Mesenchymal stem cell (in vitro differentiated cells and primary cell): ENCODE measurements around the gene ROBO3. TPM values are rescaled to one million over a fixed set of nuclear protein-coding genes. Genes with fewer than 3 reads are reported as not detected.

Experiments
- DNase-seq: peaks from one replicate; pipeline ENCODE4 v3.0.0-alpha.2; 2013
- H2AFZ ChIP-seq: one replicate; pipeline ENCODE4 v1.6.1; 2013; ENCODE audit warnings: low read depth, mild to moderate bottlenecking, control low read depth, inconsistent platforms, low read length, moderate library complexity
- H2AK5ac ChIP-seq: 2 replicates; pipeline ENCODE4 v1.6.1; 2013; ENCODE audit warnings: low read length, moderate library complexity, mild to moderate bottlenecking, inconsistent platforms; ENCODE audit not compliant: severe bottlenecking
- H2BK120ac ChIP-seq: one replicate; pipeline ENCODE4 v1.6.1; 2013; ENCODE audit warnings: low read depth, mild to moderate bottlenecking, inconsistent platforms, low read length, moderate library complexity
- H2BK12ac ChIP-seq, 2 experiments: one replicate each; pipeline ENCODE4 v1.6.1; 2013; ENCODE audit warnings: inconsistent platforms in 2 of 2, low read length in 2 of 2, mild to moderate bottlenecking in 2 of 2, moderate library complexity in 2 of 2, control low read depth in 1 of 2
- H2BK15ac ChIP-seq: one replicate; pipeline ENCODE4 v1.6.1; 2013; ENCODE audit warnings: mild to moderate bottlenecking, low read depth, inconsistent platforms; ENCODE audit not compliant: poor library complexity, severe bottlenecking
- H2BK5ac ChIP-seq: 2 replicates; pipeline ENCODE4 v1.6.1; 2013; ENCODE audit warnings: low read depth, mild to moderate bottlenecking, low read length, control low read depth, inconsistent platforms; ENCODE audit not compliant: poor library complexity, severe bottlenecking
- H3K14ac ChIP-seq, 2 experiments: one replicate each; pipeline ENCODE4 v1.6.1; 2013; ENCODE audit warnings: inconsistent platforms in 2 of 2, low read length in 2 of 2, control low read depth in 1 of 2, mild to moderate bottlenecking in 1 of 2, moderate library complexity in 1 of 2
- H3K18ac ChIP-seq, 2 experiments: one replicate each; pipeline ENCODE4 v1.6.1; 2013; ENCODE audit warnings: inconsistent platforms in 2 of 2, low read length in 2 of 2, control low read depth in 1 of 2, low read depth in 1 of 2, mild to moderate bottlenecking in 1 of 2
- H3K23ac ChIP-seq, 2 experiments: one replicate each; pipeline ENCODE4 v1.6.1; 2013; ENCODE audit warnings: inconsistent platforms in 2 of 2, low read length in 2 of 2, mild to moderate bottlenecking in 2 of 2, moderate library complexity in 2 of 2, control low read depth in 1 of 2
- H3K27ac ChIP-seq: 2 replicates; pipeline ENCODE4 v1.5.1; 2013; ENCODE audit warnings: mild to moderate bottlenecking, moderate library complexity, low read length, control low read depth, inconsistent platforms; ENCODE audit not compliant: poor library complexity, severe bottlenecking
- H3K27me3 ChIP-seq, 2 experiments: 2 replicates each; pipeline versions ENCODE4 v1.6.1 to v1.7.0; 2013; ENCODE audit warnings: low read length in 2 of 2, mild to moderate bottlenecking in 2 of 2, moderate library complexity in 2 of 2, control low read depth in 1 of 2, inconsistent platforms in 1 of 2; ENCODE audit not compliant: control insufficient read depth in 1 of 2, insufficient read depth in 1 of 2
- H3K36me3 ChIP-seq, 2 experiments: 2 replicates each; pipeline versions ENCODE4 v1.6.1 to v1.7.0; 2013; ENCODE audit warnings: low read length in 2 of 2, control low read depth in 1 of 2, inconsistent platforms in 1 of 2, low read depth in 1 of 2, mild to moderate bottlenecking in 1 of 2; ENCODE audit not compliant: insufficient read depth in 2 of 2, control insufficient read depth in 1 of 2
- H3K4ac ChIP-seq, 2 experiments: one replicate each; pipeline ENCODE4 v1.6.1; 2013; ENCODE audit warnings: inconsistent platforms in 2 of 2, low read length in 2 of 2, mild to moderate bottlenecking in 2 of 2, moderate library complexity in 2 of 2, control low read depth in 1 of 2, low read depth in 1 of 2
- H3K4me1 ChIP-seq: 2 replicates; pipeline ENCODE4 v1.6.1; 2013; ENCODE audit warnings: low read depth, low read length, control low read depth; ENCODE audit not compliant: control insufficient read depth, insufficient read depth
- H3K4me2 ChIP-seq: 2 replicates; pipeline ENCODE4 v1.6.1; 2013; ENCODE audit warnings: low read length, mild to moderate bottlenecking, inconsistent platforms; ENCODE audit not compliant: poor library complexity, severe bottlenecking
- H3K4me3 ChIP-seq, 2 experiments: 2 replicates each; pipeline versions ENCODE4 v1.5.1 to v1.7.0; 2013; ENCODE audit warnings: low read length in 2 of 2, mild to moderate bottlenecking in 2 of 2, control low read depth in 1 of 2, low read depth in 1 of 2; ENCODE audit not compliant: insufficient read depth in 1 of 2
- H3K79me1 ChIP-seq: replicated peaks from 2 replicates; pipeline ENCODE4 v1.6.1; 2013; ENCODE audit warnings: mild to moderate bottlenecking, control low read depth, low read length, inconsistent platforms; ENCODE audit not compliant: poor library complexity, severe bottlenecking
- H3K9ac ChIP-seq: 2 replicates; pipeline ENCODE4 v1.7.0; 2013; ENCODE audit warnings: mild to moderate bottlenecking, low read length, moderate library complexity
- H3K9me3 ChIP-seq: 2 replicates; pipeline ENCODE4 v1.7.0; 2013; ENCODE audit warnings: mild to moderate bottlenecking, low read length; ENCODE audit not compliant: control insufficient read depth
- H4K8ac ChIP-seq: one replicate; pipeline ENCODE4 v1.6.1; 2013; ENCODE audit warnings: inconsistent platforms, mild to moderate bottlenecking, low read length, moderate library complexity
- H4K91ac ChIP-seq: one replicate; pipeline ENCODE4 v1.6.1; 2013; ENCODE audit warnings: mild to moderate bottlenecking, low read length, inconsistent platforms
- WGBS: methylation state at CpG from one replicate; pipeline ENCODE4 v1.1.7; 2013; ENCODE audit warnings: mixed read lengths; 5-methylcytosine and 5-hydroxymethylcytosine counted together
- polyA plus RNA-seq, 2 experiments: library from polyadenylated mRNA; stranded (reverse); fragments of 200-250 nt; gene quantifications; one replicate each; pipeline ENCODE4 v1.2.3, GENCODE V29; 2013

Gene ROBO3, protein sequence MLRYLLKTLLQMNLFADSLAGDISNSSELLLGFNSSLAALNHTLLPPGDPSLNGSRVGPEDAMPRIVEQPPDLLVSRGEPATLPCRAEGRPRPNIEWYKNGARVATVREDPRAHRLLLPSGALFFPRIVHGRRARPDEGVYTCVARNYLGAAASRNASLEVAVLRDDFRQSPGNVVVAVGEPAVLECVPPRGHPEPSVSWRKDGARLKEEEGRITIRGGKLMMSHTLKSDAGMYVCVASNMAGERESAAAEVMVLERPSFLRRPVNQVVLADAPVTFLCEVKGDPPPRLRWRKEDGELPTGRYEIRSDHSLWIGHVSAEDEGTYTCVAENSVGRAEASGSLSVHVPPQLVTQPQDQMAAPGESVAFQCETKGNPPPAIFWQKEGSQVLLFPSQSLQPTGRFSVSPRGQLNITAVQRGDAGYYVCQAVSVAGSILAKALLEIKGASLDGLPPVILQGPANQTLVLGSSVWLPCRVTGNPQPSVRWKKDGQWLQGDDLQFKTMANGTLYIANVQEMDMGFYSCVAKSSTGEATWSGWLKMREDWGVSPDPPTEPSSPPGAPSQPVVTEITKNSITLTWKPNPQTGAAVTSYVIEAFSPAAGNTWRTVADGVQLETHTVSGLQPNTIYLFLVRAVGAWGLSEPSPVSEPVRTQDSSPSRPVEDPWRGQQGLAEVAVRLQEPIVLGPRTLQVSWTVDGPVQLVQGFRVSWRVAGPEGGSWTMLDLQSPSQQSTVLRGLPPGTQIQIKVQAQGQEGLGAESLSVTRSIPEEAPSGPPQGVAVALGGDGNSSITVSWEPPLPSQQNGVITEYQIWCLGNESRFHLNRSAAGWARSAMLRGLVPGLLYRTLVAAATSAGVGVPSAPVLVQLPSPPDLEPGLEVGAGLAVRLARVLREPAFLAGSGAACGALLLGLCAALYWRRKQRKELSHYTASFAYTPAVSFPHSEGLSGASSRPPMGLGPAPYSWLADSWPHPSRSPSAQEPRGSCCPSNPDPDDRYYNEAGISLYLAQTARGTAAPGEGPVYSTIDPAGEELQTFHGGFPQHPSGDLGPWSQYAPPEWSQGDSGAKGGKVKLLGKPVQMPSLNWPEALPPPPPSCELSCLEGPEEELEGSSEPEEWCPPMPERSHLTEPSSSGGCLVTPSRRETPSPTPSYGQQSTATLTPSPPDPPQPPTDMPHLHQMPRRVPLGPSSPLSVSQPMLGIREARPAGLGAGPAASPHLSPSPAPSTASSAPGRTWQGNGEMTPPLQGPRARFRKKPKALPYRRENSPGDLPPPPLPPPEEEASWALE (N-terminal part only)
- 14.9 TPM for polyA plus RNA-seq (2013, experiment 1 of 2)
- polyA plus RNA-seq (2013, experiment 2 of 2): 14.9 TPM

DNA sequence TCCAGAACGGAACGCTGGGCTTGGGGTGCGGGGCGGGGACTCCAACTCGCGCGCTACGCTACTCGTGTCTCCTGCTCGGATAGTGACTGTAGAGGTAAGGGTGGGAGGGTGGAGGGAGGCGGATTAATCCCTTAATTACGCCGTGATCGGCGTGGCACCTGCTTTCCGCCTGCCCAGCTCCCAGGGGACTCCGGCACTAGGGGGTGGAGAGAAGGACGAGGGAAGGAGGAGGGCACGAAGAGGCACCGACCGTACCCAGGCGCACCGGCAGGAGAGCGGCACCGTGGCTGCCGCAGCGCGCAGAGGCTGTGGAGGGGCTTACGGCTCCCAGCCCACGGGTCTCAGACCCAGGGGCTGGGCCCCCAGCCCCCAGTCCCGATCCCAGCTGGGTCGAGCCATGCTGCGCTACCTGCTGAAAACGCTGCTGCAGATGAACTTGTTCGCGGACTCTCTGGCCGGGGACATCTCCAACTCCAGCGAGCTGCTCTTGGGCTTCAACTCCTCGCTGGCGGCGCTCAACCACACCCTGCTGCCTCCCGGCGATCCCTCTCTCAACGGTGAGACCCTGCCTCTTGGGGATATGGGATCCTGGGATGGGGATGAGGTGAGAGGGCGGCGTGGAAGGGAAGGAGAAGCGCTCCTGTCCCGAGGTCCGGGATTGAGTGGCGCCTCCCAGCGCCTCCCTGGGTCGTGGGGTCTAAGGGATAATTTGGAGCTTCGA, at the start of gene ROBO3:
Gene ROBO3 (plus strand): TSS at position 252 of the 721 bp plus-strand sequence. CDS start 146 bp downstream, at position 398.
- H3K4me1 ChIP-seq: peaks cover 29% of the 10 kb centered on the region
- no peak within 1 kb of the TSS for H3K9ac ChIP-seq
- no peak within 1 kb of the TSS for H4K91ac ChIP-seq
- DNase-seq: peak; percentile 26
- WGBS: 3% methylated on average over 48 of the region's 53 CpGs
- H3K27ac ChIP-seq: no peak within 1 kb of the TSS
- H2BK5ac ChIP-seq: no peak within 1 kb of the TSS
- H2AFZ ChIP-seq: peak within 1 kb of the TSS; percentile 11
- H2BK15ac ChIP-seq: no peak within 1 kb of the TSS
- no peaks in the 10 kb centered on the region for H3K9me3 ChIP-seq
- H2AK5ac ChIP-seq: no peak within 1 kb of the TSS
- H3K79me1 ChIP-seq: no peaks in the 10 kb centered on the region
- peak within 1 kb of the TSS in 1 of 2 experiments; percentile 66 for H3K4me3 ChIP-seq
- peak within 1 kb of the TSS; percentile 76 for H3K4me2 ChIP-seq
- H3K36me3 ChIP-seq: no peaks in the 10 kb centered on the region
- peak within 1 kb of the TSS in 1 of 2 experiments; percentile 16 for H3K23ac ChIP-seq
- H2BK120ac ChIP-seq: no peak within 1 kb of the TSS
- H3K27me3 ChIP-seq: peaks cover 99% of the 10 kb centered on the region in 2 experiments
- H3K18ac ChIP-seq: no peak within 1 kb of the TSS
- H3K4ac ChIP-seq: no peak within 1 kb of the TSS
- no peak within 1 kb of the TSS for H3K14ac ChIP-seq
- no peak within 1 kb of the TSS for H2BK12ac ChIP-seq
- H4K8ac ChIP-seq: no peak within 1 kb of the TSS

DNA sequence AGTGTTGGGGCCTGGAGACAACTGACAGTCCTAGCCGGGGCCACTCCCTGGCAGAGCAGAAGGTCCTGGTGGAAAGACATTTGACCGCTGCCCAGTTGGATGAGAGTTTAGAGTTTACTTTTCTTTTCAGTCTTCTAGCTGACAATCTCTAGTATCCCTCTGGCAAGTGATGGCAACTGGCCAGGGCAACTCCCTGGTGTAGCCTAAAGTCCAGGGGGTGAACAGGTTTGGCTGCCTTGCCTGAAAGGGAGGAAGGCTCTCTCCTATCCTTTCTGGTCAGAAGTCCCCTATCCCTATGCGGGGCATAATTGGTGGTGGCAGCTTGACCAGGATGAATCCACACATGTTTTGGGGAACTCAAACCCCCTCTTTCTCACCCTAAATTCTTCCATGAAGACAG, 48.2 kb upstream of the ROBO3 start:
- no peak for DNase-seq
- H3K18ac ChIP-seq: no peak overlapping the region
- no peak overlapping the region for H2BK5ac ChIP-seq
- H3K9me3 ChIP-seq: no peaks in the 10 kb centered on the region
- no peak overlapping the region for H2BK15ac ChIP-seq
- H3K36me3 ChIP-seq: no peaks in the 10 kb centered on the region
- no peak overlapping the region for H3K27ac ChIP-seq
- H3K4ac ChIP-seq: no peak overlapping the region
- H3K27me3 ChIP-seq: peaks cover 47 to 59% of the 10 kb centered on the region in 2 experiments
- WGBS: 100% methylated on average over 3 of the region's 3 CpGs
- H2BK120ac ChIP-seq: no peak overlapping the region
- H3K79me1 ChIP-seq: no peaks in the 10 kb centered on the region
- H3K14ac ChIP-seq: no peak overlapping the region
- no peaks in the 10 kb centered on the region for H3K4me1 ChIP-seq
- H3K4me3 ChIP-seq: no peak overlapping the region
- no peak overlapping the region for H2BK12ac ChIP-seq
- H4K8ac ChIP-seq: no peak overlapping the region
- H2AK5ac ChIP-seq: no peak overlapping the region
- H3K4me2 ChIP-seq: no peak overlapping the region
- no peak overlapping the region for H4K91ac ChIP-seq
- H3K23ac ChIP-seq: no peak overlapping the region
- H3K9ac ChIP-seq: no peak overlapping the region
- H2AFZ ChIP-seq: no peak overlapping the region

DNA sequence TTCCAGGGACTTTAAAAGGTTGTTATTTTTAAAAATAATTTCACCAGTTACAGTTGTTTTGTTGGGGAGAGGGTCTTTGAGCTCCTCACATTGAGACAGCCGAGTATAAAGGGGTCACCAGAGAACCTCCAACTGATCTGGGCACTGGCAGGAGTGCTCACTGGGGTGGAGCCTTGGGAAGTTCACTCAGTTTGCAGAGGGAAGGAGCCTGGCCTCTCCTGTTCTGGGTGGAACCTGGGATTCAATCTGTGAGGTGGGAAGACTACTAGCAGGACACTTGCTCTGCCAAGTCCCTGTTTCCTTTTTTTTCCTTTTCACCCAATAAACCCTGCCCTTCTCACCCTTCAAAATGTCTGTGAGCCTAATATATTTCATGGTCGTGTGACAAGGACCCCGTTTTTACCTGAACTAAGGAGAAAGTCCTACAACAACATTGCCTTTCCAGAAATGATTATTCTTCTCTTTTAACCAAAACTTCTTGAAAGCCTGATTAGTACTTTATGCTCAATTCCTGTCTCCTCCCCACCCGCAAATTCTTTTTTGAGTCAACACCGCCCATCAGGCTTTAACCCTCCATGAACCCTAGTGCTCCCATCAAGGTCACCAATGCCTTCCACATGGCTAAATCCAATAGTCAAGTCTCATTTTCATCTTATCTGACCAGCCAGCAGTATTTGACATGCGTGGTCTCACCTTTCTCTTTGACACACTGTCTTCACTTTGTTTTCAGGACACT, 43.1 kb upstream of the ROBO3 start:
- no peak overlapping the region for H2AFZ ChIP-seq
- no peak overlapping the region for H2BK15ac ChIP-seq
- no peak overlapping the region for H3K14ac ChIP-seq
- H4K91ac ChIP-seq: no peak overlapping the region
- H3K18ac ChIP-seq: no peak overlapping the region
- H3K4me3 ChIP-seq: no peak overlapping the region
- no peak overlapping the region for H3K23ac ChIP-seq
- H3K27me3 ChIP-seq: peaks cover 60 to 70% of the 10 kb centered on the region in 2 experiments
- H2AK5ac ChIP-seq: no peak overlapping the region
- H3K4ac ChIP-seq: no peak overlapping the region
- no peak overlapping the region for H3K4me2 ChIP-seq
- DNase-seq: no peak
- WGBS: 71% methylated on average over 6 of the region's 6 CpGs
- H2BK120ac ChIP-seq: no peak overlapping the region
- H3K36me3 ChIP-seq: no peaks in the 10 kb centered on the region
- no peak overlapping the region for H3K9ac ChIP-seq
- H3K27ac ChIP-seq: no peak overlapping the region
- H3K79me1 ChIP-seq: no peaks in the 10 kb centered on the region
- H2BK5ac ChIP-seq: no peak overlapping the region
- H3K9me3 ChIP-seq: no peaks in the 10 kb centered on the region
- H2BK12ac ChIP-seq: no peak overlapping the region
- H4K8ac ChIP-seq: no peak overlapping the region
- no peaks in the 10 kb centered on the region for H3K4me1 ChIP-seq
